HG03039 (cell line): ENCODE measurements around the gene ELF3.
"Not testable (repeated sequence)": the region's sequence is repeated elsewhere in the genome, so short reads cannot be mapped to it uniquely, and the experiment has no call there.

Source experiments
- ATAC-seq: cut with Tn5 transposase; IDR thresholded peaks from one replicate; pipeline ENCODE4 v1.9.1; 2021; ENCODE audit warnings: mild to moderate bottlenecking, moderate library complexity; ENCODE audit not compliant: unreplicated experiment

ELF3 gene

DNA sequence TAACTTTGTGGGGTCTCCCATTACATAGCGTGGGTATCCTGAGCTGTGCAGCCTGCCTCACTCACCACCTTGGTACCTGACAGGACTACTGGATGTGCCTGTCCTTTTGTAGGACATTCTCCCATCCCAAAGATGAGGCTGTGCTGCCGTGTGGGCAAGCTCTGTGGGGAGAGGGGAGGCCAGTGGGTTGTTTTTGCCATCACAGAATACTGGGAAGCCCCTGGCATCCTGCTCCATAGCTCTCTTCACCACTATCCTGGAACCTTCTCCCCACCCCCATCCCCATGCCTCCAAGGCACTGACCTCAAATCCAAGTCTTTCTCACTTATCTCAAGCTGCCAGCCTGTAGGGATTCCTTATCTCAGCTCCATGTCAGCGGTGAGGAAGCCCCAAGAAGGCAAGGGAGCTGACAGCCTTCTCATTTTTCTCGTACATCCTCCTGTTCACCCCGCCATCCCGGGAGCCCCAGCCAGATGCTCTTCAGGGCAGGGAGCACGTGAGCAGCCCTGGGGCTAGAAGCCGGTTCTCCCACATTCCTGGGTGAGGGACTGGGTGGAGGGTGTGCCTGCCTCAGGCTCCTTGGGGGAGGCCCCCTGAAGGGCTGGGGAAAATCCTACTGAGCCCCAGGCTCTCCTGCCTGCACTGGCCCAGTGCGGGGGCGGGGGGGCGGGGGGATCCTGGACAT is 2.4 kb upstream of the ELF3 start:
- no peak for ATAC-seq

DNA sequence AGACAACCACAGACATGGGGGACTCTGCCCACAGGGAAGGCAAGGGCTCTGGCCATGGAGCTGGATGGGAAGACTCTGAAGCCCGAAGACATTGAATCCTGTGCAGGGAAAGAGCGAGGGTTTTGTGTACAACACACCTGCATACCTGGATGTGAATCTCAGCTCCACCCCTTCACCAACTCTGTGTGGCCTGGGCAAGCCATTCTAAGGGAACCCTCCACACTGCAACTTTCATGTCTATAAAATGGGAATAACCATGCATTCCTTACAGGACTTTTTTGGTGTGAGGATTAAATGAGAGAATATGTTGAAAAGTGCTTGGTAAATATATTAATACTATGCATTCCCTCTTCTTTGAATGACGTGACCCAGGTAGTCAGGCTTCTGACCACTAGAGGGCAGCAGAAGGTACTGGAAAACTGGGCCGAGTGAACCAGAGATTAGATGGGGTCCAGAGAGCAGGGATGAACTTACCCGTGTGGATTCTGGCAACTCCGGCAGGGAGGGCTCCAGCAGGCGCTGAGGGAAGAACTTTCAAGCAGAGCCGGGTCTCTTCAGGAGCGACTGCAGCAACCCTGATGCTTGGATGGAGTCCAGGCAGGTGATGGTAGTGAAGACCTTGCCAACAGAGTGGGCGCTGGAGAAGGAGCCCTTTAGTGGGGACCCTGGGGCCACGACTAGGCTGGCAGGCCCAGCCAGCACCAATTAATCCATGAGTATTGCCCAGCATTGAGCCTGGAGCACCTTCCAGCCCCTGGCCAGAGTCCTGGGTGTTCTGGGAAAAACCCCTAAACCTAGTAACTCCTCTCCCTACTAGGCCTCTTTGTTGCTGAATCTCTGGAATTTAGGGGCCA is 834 bp upstream of the ELF3 start:
- ATAC-seq: no peak

DNA sequence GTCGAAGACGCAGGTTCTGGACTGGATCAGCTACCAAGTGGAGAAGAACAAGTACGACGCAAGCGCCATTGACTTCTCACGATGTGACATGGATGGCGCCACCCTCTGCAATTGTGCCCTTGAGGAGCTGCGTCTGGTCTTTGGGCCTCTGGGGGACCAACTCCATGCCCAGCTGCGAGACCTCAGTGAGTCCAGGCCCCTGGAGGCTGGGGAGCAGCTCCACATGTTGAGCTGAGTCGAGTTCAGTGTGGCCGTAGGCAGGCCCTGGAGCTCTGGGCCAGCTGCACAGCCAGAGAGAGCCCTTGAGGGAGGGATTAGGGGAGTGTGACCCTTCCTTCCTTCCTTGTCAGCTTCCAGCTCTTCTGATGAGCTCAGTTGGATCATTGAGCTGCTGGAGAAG is 1.6 kb downstream of the ELF3 start:
- ATAC-seq: no peak

- ATAC-seq: no peak
Observed at GRCh38 chr1:202012544-202013478, 2.4 kb downstream of the ELF3 start.

DNA sequence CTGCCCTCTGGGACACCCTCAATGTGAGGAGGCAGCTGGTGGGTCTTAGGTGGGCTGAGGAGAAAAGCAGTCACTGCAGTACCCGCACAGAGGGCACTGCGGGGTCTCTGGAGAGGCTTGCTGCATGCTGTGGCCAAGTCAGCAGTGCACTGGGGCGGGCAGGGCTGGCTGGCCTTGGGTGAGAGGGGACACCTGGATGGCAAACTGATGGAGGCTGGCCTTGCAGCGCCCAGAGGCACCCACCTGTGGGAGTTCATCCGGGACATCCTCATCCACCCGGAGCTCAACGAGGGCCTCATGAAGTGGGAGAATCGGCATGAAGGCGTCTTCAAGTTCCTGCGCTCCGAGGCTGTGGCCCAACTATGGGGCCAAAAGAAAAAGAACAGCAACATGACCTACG is 3.2 kb downstream of the ELF3 start:
- ATAC-seq: no peak

GRCh38 chr1:202014060-202014459 is 3.7 kb downstream of the ELF3 start:
- ATAC-seq: no peak

DNA sequence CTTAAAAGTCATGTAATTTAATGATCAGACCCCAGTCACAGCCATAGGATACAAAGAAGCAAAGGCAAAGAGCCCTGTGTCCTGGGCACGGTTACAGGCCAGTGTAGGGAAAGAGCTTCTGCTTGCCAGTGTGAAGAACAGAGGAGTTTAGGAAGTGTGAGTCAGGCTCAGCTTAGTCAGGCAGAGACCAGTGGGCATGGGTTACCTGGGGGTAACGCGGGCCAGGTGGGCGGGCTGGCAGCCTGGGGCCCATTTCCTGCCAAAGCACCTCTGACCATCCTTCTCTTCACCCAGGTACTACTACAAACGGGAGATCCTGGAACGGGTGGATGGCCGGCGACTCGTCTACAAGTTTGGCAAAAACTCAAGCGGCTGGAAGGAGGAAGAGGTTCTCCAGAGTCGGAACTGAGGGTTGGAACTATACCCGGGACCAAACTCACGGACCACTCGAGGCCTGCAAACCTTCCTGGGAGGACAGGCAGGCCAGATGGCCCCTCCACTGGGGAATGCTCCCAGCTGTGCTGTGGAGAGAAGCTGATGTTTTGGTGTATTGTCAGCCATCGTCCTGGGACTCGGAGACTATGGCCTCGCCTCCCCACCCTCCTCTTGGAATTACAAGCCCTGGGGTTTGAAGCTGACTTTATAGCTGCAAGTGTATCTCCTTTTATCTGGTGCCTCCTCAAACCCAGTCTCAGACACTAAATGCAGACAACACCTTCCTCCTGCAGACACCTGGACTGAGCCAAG is 4.7 kb downstream of the ELF3 start:
- no peak for ATAC-seq

- no peak for ATAC-seq
Observed at GRCh38 chr1:202015662-202015937, 5.2 kb downstream of the ELF3 start.

DNA sequence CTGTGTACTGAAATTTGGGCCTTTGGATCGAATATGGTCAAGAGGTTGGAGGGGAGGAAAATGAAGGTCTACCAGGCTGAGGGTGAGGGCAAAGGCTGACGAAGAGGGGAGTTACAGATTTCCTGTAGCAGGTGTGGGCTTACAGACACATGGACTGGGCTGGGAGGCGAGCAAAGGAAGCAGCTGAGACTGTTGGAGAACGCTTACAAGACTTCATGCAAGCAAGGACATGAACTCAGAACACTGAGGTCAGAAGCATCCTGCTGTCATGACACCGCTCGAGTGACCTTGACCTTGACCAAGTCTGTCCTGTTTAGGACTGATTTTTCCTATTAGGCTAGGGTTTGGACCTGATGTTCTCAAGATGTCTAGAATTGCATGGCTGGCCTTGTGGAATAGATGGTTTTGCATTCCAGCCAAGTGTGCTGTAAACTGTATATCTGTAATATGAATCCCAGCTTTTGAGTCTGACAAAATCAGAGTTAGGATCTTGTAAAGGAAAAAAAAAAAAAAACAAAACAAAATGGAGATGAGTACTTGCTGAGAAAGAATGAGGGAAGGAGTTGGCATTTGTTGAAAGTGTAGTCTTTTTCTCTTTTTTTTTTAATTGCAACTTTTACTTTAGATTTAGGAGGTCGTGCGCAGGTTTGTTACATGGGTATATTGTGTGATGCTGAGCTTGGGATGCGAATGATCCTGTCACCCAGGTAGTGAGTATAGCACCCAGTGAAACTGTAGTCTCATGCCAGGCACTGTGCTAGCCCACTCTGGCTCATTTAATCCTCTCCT is 5.8 kb downstream of the ELF3 start:
- ATAC-seq: no peak

DNA sequence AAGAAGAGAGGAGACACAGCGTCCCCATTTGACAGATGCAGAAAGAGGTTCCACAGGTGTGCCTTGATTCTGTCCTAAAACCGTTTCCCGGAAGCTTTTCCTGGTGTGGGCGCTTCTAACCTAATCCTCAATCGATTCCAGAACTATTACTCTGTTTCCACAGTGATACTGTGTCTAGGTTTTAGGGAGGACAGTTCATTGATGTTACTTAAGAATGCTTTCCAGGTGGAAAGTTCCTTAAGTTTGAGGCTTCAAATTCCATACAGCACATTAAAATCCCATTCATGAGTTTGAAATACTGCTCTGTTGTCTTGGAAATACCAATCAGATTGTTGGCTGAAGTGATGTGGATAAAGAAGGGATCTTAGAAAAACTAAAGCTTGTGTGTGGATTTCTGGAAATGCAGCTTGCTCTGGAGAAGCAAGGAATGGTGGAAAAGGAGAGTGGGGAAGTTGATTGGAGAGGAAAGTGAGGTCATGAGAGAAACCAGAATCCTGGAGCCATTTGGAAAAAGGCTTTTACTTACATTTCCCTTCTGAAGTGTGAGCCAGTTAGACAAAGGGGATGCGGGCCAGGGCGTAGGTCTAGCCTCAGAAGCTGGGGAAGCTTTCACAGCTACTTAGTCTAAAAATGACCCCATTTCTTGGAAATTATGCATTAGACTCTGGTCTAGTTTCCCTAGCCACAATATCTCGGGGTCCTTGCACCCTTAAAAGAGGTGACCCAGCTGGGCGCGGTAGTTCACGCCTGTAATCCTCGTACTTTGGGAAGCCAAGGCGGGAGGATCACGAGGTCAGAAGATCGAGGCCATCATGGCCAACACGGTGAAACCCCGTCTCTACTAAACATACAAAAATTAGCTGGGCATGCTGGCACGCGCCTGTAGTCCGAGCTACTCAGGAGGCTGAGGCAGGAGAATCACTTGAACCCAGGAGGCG is 6.7 kb downstream of the ELF3 start:
- no peak for ATAC-seq

- no peak for ATAC-seq
Observed at GRCh38 chr1:202017749-202018467, 7.5 kb downstream of the ELF3 start.

GRCh38 chr1:202018468-202019234 is 8.3 kb downstream of the ELF3 start:
- ATAC-seq: no peak

- ATAC-seq: not testable (repeated sequence)
Observed at GRCh38 chr1:202019235-202019558, 8.8 kb downstream of the ELF3 start.

DNA sequence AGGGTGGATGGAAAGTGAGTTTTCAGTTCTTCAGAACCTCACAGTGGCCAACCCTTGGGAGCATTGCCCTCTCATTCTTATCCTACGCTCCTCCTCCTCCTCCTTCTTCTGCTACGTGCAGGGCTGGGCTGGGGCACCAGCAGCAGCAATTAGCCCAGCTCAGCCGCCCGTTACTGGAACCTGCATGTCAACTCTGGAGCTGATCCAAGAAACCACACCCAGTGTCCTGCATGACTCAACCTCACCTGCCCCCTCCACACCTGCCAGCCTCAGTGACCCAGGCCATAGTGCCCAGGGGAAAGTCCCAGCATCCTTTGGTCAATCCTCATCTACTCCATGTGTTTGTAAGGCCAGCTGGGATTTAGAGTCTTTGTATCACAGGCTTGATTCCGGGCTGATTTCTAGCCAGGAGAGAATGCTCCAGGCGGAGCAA is 12.6 kb downstream of the ELF3 start:
- no peak for ATAC-seq

- ATAC-seq: no peak
Observed at GRCh38 chr1:202029171-202029665, 18.8 kb downstream of the ELF3 start.

GRCh38 chr1:202029727-202030126 is 19.3 kb downstream of the ELF3 start:
- ATAC-seq: no peak

GRCh38 chr1:202031796-202032195 is 21.4 kb downstream of the ELF3 start:
- ATAC-seq: no peak
